HG03097 (cell line): ENCODE measurements around the gene ZNF534.
"Not testable (repeated sequence)": the region's sequence is repeated elsewhere in the genome, so short reads cannot be mapped to it uniquely, and the experiment has no call there.

ENCODE experiments used
- ATAC-seq: cut with Tn5 transposase; IDR thresholded peaks from one replicate; pipeline ENCODE4 v1.9.1; 2021; ENCODE audit not compliant: unreplicated experiment, low FRiP score

The ZNF534 gene

DNA sequence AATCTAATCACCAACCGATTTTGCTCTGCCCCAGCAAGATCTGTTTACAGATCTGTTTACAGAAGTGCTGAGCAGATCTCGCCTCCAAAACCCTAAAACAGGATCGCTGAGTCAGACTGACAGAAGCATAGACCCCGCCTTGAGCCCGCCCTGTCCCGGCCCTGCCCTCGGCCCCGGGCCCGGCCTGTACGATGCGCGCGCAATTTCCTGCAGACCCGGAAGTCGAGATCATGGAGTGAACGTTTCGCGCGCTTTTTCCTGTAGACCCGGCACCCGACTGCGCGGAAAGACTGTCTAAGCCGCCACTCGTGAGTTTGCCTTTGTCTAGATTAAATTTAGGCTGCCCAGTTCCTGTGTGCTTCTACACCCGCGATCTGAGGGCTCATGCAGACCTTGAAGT lies at the start of gene ZNF534:
ZNF534 (plus strand) TSS at position 212 of the 400 bp plus-strand sequence. CDS start 2,327 bp downstream, outside the sequence.
- no peak for ATAC-seq

DNA sequence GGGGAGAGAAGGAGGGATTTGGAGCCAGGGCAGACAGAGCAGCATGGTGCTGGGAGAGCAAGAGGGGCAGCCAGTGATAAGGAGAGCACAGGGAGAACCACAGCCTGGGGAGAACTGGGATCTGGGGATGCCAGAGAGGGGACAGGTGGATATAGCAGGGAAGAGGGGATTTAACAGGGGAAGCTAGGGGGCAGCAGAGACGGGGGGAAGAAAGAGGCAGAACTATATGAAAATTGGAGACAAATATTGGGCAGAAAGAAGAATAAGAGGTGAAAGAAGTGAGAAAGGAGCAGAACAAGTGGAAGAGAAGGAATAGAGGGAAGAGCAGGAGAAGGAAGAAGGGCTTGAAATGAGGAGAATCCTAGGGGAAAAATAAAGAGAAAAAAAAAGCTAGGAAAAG lies 37.8 kb upstream of the ZNF534 start:
- ATAC-seq, result no peak

GRCh38 chr19:52397310-52398080 lies 31.5 kb upstream of the ZNF534 start, which contains the start of gene ZNF528:
Gene ZNF528, plus strand, starts transcription at chr19:52397849. Its CDS starts 4,165 bp downstream, at chr19:52402014.
- peak; percentile 89 for ATAC-seq

DNA sequence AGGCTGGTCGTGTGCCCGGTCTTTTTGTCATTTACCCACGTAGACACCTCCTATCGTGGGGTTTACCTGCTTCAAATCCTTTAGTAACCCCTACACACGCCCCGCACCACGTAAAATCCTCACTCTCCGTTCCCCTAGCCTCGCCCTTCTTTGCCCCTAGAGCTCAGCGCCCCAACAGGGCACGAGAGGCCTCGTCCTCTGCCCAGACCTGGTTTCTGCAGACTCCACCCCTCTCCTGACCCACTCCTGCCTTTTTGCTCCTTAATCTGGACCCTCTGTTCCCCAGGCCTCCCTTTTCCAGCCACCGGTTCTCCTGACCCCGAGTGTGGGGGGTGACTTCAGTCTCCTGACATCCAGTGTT lies 30.9 kb upstream of the ZNF534 start:
- ATAC-seq, result no peak

DNA sequence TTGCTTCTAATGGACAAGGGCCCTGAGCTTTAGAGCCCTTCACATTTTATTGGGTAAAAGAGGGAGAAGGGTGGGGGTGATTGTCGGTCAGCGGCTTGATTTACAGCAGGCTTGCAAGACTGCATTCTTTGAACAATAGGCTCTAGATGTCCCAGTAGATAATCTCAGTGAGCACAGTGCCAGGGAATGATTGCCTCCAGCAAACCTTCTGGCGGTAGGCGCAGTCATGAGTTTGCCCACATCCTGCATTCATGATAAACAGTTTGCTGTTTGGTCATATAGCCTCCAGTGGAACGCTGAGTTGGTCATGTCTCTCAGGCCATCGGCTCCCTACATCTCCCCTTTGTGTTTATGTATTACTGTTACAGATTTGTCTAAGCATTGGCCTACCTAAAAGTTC lies 18.7 kb upstream of the ZNF534 start:
- no peak for ATAC-seq

GRCh38 chr19:52415711-52416110 lies 13.2 kb upstream of the ZNF534 start:
- no peak for ATAC-seq

DNA sequence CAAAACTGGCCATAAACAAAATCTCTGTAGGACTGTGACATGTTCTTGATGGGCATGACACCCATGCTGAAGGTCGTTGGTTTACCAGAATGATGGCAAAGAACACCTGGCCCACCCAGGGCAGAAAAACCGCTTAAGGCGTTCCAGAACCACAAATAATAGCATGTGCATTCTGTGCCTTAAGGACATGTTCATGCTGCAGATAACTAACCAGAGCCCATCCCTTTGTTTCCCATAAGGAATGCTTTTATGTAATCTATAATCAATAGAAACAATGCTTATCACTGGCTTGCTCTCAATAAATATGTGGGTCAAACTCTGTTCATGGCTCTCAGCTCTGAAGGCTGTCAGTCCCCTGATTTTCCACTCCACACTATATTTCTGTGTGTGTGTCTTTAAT lies 13.2 kb downstream of the ZNF534 start:
- no peak for ATAC-seq

- ATAC-seq, result no peak
Observed at GRCh38 chr19:52444506-52444905, 15.6 kb downstream of the ZNF534 start.

- ATAC-seq, result no peak
Observed at GRCh38 chr19:52451241-52451640, 22.3 kb downstream of the ZNF534 start.

- ATAC-seq, result no peak
Observed at GRCh38 chr19:52453324-52454094, 24.6 kb downstream of the ZNF534 start, which contains the start of gene ZNF578. Gene ZNF578, plus strand, starts transcription at chr19:52453553. Its CDS starts 48,293 bp downstream, at chr19:52501846.

DNA sequence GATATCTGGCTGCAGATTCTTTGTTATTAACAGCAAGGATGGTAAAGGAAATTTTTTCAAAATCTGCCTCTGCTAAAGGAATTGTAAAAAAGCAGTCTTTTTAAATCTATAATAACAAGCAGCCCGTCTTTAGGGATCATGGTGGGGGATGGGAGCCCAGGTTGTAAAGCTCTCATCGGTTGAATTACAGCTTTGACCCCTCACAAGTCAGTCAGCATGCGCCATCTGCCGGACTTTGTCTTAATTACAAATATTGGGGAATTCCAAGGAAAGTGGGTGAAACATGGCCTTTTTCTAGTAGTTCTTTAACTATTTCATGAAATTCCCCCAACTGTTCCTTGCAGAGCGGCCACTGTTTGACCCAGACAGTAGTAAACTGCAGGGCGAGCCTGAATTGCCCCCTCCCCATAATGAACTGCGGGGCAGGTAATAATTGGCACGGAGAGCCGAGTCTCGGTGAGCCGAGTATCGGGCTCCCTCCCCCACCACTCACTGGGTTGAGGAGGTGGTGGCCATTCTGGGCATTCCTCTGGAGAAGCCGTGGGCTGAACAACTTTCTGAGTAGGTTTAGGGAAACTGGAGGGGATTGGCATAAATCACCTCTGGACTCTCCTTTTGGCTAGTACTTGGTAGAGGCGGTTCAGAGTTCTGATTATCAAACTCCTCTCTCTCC lies 36.0 kb downstream of the ZNF534 start:
- no peak for ATAC-seq

DNA sequence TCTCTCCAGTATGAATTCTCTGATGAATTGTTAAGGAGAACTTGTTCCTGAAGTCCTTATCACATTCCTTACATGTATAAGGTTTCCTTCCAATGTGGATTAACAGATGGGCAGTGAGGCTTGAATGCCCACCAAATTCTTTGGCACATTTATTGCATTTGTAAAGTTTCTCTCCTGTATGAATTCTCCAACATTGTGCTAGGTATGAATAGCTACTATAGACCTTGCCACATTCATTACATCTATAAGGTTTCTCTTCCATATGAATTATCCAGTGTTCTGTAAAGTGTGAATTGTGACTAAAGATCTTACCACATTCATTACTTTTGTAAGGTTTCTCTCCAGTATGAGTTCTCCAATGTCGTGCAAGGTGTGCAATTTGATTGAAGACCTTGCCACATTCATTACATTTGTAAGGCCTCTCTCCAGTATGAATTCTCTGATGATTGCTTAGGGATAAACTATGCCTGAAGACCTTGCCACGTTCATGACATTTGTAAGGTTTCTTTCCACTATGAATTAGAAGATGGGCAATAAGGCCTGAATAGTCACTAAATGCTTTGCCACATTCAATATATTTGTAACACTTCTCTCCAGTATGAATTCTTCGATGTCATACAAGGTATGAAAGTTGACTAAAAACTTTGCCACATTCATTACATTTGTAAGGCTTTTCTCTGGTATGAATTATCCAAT lies 44.9 kb downstream of the ZNF534 start:
- ATAC-seq, result no peak

DNA sequence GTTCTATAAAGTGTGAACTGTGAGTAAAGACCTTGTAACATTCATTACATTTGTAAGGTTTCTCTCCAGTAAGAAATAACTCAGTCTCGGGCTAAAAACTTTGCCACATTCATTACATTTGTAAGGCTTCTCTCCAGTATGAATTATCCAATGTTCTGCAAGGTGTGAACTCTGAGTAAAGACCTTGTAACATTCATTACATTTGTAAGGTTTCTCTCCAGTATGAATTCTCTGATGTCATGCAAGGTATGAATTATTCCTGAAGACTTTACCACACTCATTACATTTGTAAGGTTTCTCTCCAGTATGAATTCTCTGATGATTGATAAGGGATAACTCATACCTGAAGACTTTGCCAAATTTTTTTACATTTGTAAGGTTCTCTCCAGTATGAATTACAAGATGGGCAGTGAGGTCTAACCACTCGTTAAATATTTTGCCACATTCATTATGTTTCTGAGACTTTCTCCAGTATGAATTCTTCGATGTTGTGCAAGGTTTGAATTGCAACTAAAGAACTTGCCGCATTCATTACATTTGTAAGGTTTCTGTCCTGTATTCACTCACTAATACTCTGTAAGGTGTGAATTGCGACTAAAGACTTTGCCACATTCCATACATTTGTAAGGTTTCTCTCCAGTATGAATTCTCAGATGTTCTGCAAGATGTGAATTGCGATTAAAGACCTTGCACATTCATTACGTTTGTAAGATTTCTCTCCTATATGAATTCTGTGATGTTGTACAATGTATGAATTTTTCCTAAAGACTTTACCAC lies 45.6 kb downstream of the ZNF534 start:
- no peak for ATAC-seq

GRCh38 chr19:52484111-52484743 lies 55.3 kb downstream of the ZNF534 start:
- not testable (repeated sequence) for ATAC-seq

GRCh38 chr19:52485064-52485463 lies 56.1 kb downstream of the ZNF534 start:
- ATAC-seq, result not testable (repeated sequence)

DNA sequence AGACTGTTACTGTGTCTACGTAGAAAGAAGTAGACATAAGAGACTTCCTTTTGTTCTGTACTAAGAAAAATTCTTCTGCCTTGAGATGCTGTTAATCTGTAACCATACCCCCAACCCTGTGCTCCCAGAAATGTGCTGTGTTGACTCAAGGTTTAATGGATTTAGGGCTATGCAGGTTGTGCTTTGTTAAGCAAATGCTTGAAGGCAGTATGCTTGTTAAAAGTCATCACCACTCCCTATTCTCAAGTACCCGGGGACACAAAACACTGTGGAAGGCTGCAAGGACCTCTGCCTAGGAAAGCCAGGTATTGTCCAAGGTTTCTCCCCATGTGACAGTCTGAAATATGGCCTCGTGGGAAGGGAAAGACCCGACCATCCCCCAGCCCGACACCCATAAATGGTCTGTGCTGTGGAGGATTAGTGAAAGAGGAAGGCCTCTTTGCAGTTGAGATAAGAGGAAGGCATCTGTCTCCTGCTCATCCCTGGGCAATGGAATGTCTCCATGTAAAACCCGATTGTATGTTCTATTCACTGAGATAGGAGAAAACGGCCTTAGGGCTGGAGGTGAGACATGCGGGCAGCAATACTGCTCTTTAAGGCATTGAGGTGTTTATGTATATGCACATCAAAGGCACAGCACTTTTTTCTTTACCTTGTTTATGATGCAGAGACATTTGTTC lies 56.8 kb downstream of the ZNF534 start:
- ATAC-seq, result not testable (repeated sequence)

GRCh38 chr19:52492201-52492993 lies 63.4 kb downstream of the ZNF534 start:
- no peak for ATAC-seq

GRCh38 chr19:52492994-52493470 lies 64.1 kb downstream of the ZNF534 start:
- no peak for ATAC-seq
